ENCODE results near the gene AADACL3. TPM values are rescaled to one million over a fixed set of nuclear protein-coding genes. Genes with fewer than 3 reads are reported as not detected.

The AADACL3 gene
- total RNA-seq, 1 donor from 2014 or later, result not detected

GRCh38 chr1:12697397-12697796 is 18.5 kb upstream of the AADACL3 start:
- H3K27ac Mint-ChIP-seq, result no peak overlapping the region
- H3K27me3 Mint-ChIP-seq (ENCODE audit: low read depth), result peaks cover 1% of the 10 kb centered on the region
- no peak overlapping the region for H3K4me3 Mint-ChIP-seq
- TF ChIP-seq CTCF (IDR thresholded peaks at IDR 0.05; ENCODE audit: unreplicated experiment), result no peak
- H3K36me3 Mint-ChIP-seq, result no peaks in the 10 kb centered on the region
- no peaks in the 10 kb centered on the region for H3K4me1 Mint-ChIP-seq
- no peak for DNase-seq (ENCODE audit: low spot score in 2 of 2, unreplicated experiment in 2 of 2)
- H3K9me3 Mint-ChIP-seq, result peaks cover 25% of the 10 kb centered on the region

GRCh38 chr1:12703821-12704451 is 12.0 kb upstream of the AADACL3 start:
- Mint-ChIP-seq H3K4me1 (no peaks in the 10 kb centered on the region), H3K27ac (no peak overlapping the region), H3K4me3 (no peak overlapping the region), H3K36me3 (no peaks in the 10 kb centered on the region), H3K9me3 (peaks cover 39% of the 10 kb centered on the region), H3K27me3 (ENCODE audit: low read depth) (peaks cover 2% of the 10 kb centered on the region)
- no peak for TF ChIP-seq CTCF (IDR thresholded peaks at IDR 0.05; ENCODE audit: unreplicated experiment)
- DNase-seq (ENCODE audit: low spot score in 2 of 2, unreplicated experiment in 2 of 2), result no peak

GRCh38 chr1:12706061-12706460 is 9.8 kb upstream of the AADACL3 start:
- Mint-ChIP-seq H3K4me1 (no peaks in the 10 kb centered on the region), H3K4me3 (no peak overlapping the region), H3K36me3 (no peaks in the 10 kb centered on the region), H3K27me3 (ENCODE audit: low read depth) (peaks cover 7% of the 10 kb centered on the region), H3K9me3 (peaks cover 24% of the 10 kb centered on the region), H3K27ac (no peak overlapping the region)
- no peak for TF ChIP-seq CTCF (IDR thresholded peaks at IDR 0.05; ENCODE audit: unreplicated experiment)
- no peak for DNase-seq (ENCODE audit: low spot score in 2 of 2, unreplicated experiment in 2 of 2)

GRCh38 chr1:12708396-12709090 is 7.4 kb upstream of the AADACL3 start:
- no peak for DNase-seq (ENCODE audit: low spot score in 2 of 2, unreplicated experiment in 2 of 2)

GRCh38 chr1:12709091-12709491 is 6.8 kb upstream of the AADACL3 start:
- H3K27ac Mint-ChIP-seq, result no peak overlapping the region
- no peak overlapping the region for H3K4me3 Mint-ChIP-seq
- peaks cover 12% of the 10 kb centered on the region for H3K27me3 Mint-ChIP-seq (ENCODE audit: low read depth)
- H3K36me3 Mint-ChIP-seq, result no peaks in the 10 kb centered on the region
- TF ChIP-seq CTCF (IDR thresholded peaks at IDR 0.05; ENCODE audit: unreplicated experiment), result no peak
- peaks cover 10% of the 10 kb centered on the region for H3K9me3 Mint-ChIP-seq
- no peak for DNase-seq (ENCODE audit: low spot score in 2 of 2, unreplicated experiment in 2 of 2)
- peaks cover 12% of the 10 kb centered on the region for H3K4me1 Mint-ChIP-seq

More at GRCh38 chr1:12708396-12709090, 7.4 kb upstream of the AADACL3 start:
- H3K36me3 Mint-ChIP-seq, result no peaks in the 10 kb centered on the region
- no peak overlapping the region for H3K27ac Mint-ChIP-seq
- peaks cover 8% of the 10 kb centered on the region for H3K4me1 Mint-ChIP-seq
- H3K9me3 Mint-ChIP-seq, result peaks cover 14% of the 10 kb centered on the region
- H3K27me3 Mint-ChIP-seq (ENCODE audit: low read depth), result peaks cover 13% of the 10 kb centered on the region
- H3K4me3 Mint-ChIP-seq, result no peak overlapping the region
- TF ChIP-seq CTCF (IDR thresholded peaks at IDR 0.05; ENCODE audit: unreplicated experiment), result no peak
